ENCODE measurements around the gene NUP50.

- TF ChIP-seq REST (IDR thresholded peaks at IDR 0.05; ENCODE audit: insufficient read depth in 1 of 2, low read depth in 2 of 2, low read length in 2 of 2), result no peak
- TF ChIP-seq SIN3A (IDR thresholded peaks at IDR 0.05; ENCODE audit: borderline replicate concordance, insufficient read depth, low read length), result no peak
- TF ChIP-seq POLR2AphosphoS5 (IDR thresholded peaks at IDR 0.05; ENCODE audit: low read depth, low read length), result no peak
- no peak for TF ChIP-seq FOXP2 (optimal IDR thresholded peaks at IDR 0.05; ENCODE audit: borderline replicate concordance, extremely low read depth, extremely low read length, insufficient read depth)
These were observed 48.6 kb downstream of the NUP50 start for GRCh38 chr22:45212306-45212709.
